ENCODE results near the gene IL12RB2. TPM values are rescaled to one million over a fixed set of nuclear protein-coding genes. Genes with fewer than 3 reads are reported as not detected.

IL12RB2 gene
- total RNA-seq, 1 experiment from 2014 or later = not detected

DNA sequence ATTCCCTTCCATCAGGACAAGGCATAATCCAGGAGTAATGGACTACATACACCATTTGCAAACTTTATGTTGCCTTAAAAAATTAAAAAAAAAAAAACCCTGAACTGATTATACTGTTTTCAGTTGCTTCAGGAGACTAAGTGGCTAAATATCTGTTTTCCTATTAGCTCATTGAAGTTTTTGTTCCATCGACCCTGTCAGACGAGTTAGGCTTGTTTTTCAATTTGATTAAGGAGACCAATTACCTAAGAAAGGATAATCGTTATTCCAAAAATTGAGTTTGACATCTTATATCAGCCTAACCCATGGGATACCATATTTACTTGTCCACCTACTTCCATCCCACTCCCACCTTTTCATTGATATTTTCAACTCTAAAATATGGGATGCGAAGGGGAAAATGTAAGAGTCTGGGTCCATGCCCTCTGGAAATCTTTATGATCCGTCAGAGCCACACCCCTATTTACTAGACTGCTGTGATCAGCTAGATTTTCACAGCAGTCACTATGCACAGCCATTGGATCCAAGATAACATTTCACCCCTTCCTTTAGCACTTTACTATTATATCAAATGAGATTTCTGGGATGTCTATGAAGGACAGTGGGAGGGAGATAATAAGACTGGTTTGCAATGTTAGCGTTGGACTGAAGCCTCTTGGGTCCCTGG lies 41.0 kb downstream of the IL12RB2 start:
- no peak for DNase-seq (ENCODE audit: low spot score)

DNA sequence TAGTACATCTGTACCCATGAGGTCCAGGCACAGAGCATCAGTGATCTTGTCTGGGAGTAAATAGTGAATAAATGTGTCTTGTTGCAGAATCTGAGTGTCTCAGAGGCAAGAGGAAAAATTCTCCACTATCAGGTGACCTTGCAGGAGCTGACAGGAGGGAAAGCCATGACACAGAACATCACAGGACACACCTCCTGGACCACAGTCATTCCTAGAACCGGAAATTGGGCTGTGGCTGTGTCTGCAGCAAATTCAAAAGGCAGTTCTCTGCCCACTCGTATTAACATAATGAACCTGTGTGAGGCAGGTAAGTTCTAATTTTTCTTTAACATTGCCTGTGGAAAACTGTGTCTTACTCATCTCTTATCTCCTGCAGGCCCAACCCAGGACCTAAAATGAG lies 43.1 kb downstream of the IL12RB2 start:
- no peak for DNase-seq (ENCODE audit: low spot score)

DNA sequence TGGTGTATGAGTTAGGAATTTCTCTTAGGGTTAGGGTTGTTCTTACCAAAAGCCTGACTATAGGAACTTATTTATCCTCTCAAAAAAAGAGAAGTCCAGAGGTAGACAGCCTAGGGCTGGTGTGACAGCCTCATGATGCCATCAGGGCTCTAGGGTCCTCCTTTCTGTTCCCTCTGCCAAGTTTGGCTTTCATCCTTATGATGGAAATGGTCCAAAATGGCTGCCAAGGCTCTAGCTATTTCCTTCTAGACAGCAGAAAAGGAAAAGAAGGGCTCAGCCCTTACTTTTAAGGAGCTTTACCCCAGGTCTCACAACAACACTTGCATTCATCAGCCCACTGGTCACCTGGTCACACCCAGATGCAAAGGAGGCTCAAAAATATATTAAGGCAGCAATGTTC lies 44.5 kb downstream of the IL12RB2 start:
- DNase-seq (ENCODE audit: low spot score) = no peak

DNA sequence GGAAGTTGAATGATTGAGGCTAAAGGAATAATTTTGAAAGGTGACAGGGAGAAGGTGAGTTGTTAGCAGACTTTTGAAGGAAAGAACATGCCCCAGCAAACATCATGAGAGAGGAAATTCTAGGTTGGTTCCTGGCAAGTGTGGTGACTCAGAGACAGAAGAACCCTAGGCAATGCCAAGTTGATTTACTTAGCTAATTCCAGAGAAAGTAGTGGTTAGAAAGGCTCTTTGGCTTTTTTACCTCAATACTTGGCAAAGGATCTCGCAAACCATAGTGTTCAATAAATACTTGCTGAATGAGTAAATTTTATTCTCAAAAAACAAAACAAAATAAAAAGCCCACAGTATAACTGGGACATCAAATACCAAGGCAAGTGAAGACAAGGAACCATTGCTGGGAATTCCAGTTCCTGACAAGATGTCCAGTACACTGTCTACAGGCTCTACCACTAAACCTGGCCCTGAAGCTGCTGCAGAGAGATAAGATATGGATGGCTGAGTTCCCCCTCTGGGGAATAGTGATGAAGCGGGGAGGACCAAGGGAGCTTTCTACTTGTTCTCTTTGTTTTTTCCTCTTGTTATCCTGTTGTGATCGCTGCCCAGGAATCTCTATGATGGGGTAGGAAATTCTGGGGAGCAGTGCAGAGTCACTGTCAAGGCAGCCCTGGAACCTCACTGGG lies 48.2 kb downstream of the IL12RB2 start:
- peak; percentile 45 for DNase-seq (ENCODE audit: low spot score)

DNA sequence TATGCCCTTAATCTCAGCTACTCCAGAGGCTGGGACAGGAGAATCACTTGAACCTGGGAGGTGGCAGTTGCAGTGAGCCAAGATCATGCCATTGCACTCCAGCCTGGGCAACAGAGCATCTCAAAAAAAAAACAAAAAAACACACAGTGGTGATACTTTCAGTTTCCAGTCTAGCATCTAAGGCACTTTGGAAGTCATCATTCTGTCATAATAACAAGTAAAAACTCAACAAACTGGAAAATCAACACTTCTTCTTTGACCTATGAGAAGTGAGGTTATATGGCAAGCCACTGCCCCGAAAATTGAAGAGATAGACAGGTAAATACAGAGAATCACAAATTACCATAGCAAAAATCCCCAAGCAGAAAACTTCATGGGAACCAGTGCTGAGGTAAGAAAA lies 51.9 kb downstream of the IL12RB2 start:
- DNase-seq (ENCODE audit: low spot score) = no peak

DNA sequence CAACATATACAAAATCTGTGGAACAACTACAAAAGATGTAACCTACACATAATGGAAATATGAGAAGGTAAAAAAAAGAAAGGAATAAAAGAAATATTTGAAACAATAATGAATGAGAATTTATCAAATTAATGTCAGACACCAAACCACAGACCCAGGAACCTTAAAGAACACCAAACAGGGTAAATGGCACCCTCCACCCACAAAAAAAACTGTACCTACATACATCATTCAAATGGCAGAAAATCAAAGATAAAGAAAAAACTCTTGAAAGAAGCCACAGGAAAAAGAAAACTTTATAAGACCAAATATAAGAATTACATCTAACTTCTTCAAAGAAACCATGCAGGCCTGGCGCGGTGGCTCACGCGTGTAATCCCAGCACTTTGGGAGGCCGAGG lies 54.0 kb downstream of the IL12RB2 start:
- DNase-seq (ENCODE audit: low spot score) = no peak

DNA sequence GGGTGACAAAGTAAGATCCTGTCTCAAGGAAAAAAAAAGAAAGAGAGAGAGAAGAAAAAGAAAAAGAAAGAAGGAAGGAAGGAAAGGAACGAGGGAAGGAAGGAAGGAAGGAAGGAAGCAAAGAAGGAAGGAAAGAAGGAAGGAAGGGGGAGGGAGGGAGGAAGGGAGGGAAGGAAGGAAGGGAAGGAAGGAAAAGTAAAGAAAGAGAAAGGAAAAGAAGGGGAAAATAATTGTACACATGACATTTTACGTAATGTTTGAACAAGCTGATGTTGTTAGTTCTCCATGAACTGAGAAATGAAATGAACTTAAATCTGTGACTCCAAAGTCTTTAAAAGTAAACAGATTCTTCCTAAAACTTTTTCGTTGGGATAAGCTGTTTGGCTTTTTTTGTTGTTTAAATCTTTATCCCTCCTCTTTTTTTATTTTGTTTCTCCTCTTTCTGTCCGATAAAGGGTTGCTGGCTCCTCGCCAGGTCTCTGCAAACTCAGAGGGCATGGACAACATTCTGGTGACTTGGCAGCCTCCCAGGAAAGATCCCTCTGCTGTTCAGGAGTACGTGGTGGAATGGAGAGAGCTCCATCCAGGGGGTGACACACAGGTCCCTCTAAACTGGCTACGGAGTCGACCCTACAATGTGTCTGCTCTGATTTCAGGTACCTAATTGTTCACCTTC lies 59.8 kb downstream of the IL12RB2 start:
- peak; percentile 50 for DNase-seq (ENCODE audit: low spot score)

DNA sequence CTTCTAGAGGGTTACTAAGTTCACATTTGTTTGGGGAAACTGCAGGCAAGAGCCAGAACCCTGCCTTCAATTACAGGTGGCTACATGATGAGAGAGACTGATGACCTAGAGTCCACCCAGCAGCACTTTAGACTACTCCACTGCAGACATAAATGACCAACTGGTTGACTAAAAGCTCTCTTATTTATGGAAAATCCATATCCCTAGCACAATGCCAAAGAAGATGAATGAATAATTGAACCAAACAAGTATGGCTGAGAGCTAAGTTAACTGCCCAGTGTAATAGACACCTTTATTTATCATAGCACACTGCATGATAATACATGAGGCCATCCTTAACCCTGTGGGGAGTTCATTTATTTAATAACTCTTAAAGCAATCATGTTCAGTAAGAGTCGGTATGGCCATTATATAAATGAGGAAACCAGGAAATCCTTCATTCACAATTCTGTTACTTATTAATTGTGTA lies 60.4 kb downstream of the IL12RB2 start:
- no peak for DNase-seq (ENCODE audit: low spot score)

DNA sequence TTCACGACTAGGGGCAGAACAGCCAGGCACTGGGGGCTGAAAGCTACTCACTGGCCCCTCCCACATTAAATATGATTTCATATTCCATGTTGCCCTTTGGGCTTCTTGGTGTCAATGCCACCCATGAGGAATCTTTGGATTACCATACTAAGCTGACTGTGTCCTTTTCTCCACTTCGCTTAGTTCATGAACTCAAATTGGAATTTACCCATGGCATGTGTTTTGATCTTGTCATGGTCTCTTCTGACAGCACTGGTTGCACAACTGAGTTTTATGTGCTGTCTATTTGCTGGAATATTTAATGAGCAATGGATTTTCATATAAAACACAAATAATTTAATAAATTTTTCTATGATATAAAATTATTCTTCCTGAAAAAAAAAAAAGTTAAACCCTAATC lies 63.4 kb downstream of the IL12RB2 start:
- DNase-seq (ENCODE audit: low spot score) = no peak

DNA sequence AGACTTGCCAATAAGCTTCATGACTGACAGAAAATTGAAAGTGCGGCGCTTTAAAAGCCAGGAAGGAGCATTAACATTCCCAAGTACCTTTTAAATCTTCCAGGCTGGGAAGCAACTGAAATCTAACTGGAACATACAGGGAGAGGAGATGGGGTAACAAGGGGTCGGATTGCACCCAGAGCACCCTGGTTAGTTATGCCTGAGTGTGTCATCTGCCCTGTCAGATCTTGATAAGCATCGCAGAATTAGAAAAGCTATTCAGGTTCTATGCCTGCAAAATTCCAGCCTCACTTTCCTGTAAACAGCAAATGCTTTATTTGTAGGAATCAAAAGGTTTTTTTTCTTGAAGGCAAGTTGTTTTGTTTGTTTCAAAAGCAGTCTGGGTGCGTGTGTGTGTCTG lies 64.0 kb downstream of the IL12RB2 start:
- DNase-seq (ENCODE audit: low spot score) = peak; percentile 42

DNA sequence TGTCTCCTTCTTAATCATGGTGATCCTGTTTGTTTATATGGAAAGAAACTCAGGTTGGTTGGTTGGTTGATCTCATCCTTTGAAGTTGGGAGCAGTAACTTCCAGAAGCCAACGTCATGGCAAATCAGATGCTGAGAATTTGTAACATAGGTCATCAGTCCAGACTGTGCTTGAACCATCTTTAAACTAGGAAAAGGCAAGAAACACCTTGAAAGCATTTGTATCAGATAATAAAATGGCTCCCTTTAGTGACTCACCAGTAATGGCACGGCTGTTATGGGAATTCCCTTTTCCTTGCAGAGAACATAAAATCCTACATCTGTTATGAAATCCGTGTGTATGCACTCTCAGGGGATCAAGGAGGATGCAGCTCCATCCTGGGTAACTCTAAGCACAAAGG lies 64.5 kb downstream of the IL12RB2 start:
- DNase-seq (ENCODE audit: low spot score) = peak; percentile 65

DNA sequence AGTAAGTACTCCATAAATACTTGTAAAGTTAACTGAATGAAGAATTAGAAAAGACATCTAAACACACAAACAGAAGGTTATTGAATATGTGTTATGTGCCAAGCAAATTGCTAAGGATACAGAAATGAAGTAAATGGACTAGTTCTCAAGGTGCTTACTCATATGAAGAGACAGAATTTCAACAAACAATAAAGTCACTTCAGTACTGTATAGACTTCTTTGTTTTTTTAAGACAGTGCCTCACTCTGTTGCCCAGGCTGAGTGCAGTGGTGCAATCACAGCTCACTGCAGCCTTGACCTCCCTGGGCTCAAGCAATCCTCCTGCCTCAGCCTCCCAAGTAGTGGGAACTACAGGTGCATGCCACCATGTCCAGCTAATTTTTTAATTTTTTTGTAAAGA lies 65.2 kb downstream of the IL12RB2 start:
- DNase-seq (ENCODE audit: low spot score) = no peak

DNA sequence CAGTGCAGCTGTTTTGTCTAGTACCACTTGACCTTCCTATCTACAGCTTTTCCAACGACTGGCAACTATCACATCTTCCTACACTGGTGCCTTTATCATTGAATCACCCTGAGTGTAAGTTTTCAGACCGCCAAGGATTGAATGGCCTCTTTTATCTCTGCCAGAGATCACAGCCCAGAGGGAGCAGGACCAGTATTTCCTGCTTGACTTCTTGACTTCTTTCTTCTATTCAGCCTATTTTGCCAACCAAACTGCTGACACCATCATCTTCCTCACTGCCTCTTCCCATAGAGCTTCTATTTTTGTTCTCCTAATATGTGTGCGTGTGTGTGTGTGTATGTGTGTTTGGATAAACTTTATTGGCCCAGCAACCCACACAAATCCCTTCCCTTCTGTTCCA lies 68.7 kb downstream of the IL12RB2 start:
- no peak for DNase-seq (ENCODE audit: low spot score)

DNA sequence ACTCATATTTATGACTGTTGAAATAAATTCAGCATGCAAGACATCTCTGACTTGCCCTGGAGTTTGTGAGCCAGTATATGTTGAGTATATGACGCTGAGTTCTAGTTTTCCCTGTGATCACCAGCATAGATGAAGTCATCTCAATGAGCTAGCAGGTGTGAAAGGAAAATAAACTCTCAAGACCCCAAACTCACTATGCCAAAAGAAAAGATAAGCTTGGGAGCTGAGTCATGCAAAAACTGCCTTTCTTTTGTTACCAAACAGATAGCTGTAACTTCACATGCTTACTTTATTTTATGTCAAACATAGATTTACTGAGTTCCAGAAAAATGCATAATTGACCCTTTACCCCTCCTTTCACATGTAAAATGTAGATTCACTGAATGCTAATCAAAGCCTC lies 69.6 kb downstream of the IL12RB2 start:
- no peak for DNase-seq (ENCODE audit: low spot score)

DNA sequence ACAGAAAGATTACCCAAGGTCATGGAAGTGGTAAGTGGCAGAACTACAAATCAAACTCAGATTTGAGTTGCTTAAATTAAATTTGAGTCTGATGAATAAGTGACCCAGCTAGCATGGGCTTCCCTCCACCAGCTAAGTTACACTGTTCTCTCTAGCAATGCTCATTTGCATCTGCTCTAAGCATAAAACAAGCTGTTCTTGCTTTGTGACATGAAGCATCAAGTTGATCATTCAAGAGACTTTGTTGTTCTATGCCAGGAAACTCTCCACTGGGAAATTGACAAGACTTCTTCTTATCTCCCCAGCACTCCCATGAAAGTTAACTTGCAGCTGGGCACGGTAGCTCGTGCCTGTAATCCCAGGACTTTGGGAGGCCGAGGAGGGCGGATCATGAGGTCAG lies 73.5 kb downstream of the IL12RB2 start:
- DNase-seq (ENCODE audit: low spot score) = no peak

DNA sequence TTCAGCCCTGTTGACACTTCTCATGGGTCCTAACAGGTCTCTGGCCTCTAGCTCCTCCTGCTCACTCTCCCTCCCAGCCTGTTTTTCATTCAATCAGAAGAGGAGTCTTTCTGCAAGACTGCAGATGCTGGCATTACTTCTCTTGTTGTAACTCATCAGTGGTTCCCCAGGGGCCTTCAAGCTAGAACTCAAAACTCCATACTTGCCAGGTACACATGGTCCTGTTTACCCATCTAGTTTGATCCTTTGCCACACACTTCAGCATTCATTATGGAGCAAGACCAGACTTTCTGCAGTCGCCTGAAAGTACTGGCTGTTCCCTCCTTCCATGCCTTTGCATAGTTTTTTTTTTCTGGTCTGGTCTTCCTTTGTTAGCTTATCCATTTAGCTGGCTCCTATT lies 74.6 kb downstream of the IL12RB2 start:
- DNase-seq (ENCODE audit: low spot score) = no peak

DNA sequence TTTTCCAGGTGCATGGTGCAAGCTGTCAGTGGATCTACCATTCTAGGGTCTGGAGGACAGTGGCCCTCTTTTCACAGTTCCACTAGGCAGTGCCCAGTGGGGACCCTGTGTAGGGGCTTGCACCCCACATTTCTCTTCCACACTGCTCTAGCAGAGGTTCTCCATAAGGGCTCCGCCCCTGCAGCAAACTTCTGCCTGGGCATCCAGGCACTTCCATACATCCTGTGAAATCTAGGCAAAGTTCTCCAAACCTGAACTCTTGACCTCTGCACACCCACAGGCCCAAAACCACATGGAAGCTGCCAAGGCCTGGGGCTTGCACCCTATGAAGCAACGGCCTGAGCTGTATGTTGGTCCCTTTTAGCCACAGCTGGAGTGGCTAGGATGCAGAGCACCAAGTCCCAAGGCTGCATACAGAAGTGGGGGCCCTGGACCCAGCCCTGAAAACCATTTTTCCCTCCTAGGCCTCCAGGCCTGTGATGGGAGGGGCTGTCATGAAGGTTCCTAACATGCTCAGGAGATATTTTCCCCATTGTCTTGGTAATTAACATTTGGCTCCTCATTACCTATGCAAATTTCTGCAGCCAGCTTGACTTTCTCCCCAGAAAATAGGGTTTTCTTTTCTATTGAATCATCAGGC lies 76.4 kb downstream of the IL12RB2 start:
- DNase-seq (ENCODE audit: low spot score) = no peak

DNA sequence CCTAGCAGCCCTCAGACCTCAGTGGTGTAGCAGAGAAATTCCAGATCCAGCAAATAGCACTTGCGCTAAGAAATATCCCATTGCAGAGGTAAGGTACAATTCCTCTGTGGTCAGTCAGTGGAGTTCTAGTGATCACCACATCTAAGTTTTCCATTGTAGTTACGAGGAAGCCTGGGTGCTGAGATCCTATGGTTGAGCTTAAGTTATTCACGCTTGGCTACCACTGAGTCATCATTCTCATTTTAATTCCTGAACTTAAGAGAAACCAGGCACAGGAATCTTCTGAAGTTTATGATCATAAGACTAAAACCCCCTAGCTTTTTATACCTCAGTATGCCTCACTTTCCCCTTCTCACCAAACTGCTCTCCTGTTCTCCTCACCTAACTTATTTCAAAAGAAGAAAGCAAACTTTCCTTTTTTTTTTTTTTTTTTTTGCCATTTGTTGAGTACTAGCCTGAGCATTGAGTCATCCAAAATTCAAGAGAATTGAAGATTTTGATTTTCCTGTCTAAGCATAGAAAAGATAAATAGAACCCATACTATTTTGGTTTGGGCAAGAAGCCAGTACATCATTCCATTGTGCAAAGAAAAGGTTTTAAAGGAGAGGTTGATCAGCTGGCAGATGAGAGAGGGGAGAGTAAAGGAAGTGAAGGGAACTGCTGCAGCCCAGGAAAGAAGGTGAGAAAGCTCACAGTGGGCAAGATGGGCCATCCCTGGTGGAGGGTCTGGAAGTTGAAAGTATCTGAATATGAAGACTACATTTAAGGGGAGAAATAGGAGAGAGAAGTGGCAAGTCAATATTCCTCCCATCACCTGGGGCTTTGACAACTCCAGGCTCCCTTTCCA lies 82.6 kb downstream of the IL12RB2 start:
- DNase-seq (ENCODE audit: low spot score) = no peak

DNA sequence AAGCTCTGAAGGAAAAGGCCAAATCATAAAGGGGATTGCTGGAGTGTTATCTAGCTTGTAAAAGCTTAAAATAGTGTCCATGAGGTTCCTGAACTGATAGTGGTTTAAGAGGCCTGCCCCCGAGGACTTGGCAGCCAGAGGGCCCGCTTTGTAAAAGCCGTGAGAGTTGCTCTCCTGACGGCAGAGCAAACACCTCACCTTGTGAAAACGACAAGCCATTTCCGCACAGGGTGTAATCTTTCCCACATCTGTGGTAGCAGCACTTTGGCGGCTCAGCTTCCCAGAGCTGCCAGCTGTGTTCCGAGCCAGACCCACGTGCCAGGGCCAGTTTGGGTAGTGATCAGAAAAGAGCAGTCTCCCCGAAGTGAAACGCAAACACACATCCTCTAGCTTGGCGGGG lies 85.6 kb downstream of the IL12RB2 start:
- no peak for DNase-seq (ENCODE audit: low spot score)

DNA sequence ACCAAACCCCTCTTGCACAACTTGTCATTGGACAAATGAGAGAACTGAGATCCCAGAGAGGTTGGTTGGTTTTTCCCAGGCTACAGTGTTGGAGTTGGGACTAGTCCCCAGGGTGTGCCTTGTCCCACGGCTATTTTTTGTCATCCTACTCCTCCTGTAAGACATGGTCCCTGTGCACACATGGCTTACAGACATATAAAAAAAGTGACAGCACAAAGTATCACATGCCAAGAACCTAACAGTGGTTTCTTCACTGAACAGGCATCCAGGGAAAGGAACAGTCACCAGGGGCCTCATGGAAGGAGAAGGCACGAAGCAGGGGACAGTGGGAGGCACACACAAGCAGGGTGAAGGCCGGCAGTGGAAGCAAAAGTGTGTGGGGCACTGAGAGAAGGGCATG lies 86.1 kb downstream of the IL12RB2 start:
- DNase-seq (ENCODE audit: low spot score) = no peak

DNA sequence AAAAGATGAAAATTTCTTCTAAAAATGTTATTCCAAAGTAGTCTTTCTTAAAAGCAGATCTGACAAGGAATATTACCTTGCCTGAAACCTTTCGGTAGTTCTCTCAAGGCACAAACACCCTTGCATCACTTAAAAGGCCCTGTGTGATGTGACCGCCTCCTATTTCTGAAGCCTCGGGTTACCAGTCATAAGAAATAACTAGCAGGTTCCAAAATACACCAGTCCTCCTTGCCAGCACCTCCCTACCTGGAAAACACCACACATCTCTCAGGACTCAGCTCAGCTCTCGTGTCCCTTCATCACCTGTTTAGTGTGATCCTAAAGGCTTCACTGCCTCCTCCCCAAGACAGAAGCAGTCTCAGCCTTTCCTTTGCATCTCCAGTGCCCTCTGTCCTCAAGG lies 86.9 kb downstream of the IL12RB2 start:
- DNase-seq (ENCODE audit: low spot score) = no peak

Data from H4 (cell line).